ENCODE results near the gene IL15.
"Not testable (repeated sequence)": the region's sequence is repeated elsewhere in the genome, so short reads cannot be mapped to it uniquely, and the experiment has no call there.

IL15 gene

DNA sequence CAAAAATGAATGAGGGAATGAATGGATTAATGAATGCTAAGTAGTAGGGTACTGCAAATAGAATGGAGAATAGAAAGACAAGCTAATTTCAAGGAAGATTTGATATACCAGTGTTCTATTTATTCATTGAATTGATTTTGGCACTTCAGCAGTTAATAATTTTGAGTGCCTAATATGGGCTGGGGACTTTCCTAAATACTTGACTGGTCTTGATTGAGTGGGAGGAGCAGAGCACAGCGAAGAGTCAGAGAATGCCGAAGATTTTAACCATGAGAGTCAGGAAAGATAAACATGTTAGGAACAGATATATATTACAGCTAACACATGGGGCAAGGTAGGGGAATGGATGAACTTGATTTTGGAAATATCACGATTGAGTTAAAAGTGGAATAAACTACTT, 10.6 kb downstream of the IL15 start:
- DNase-seq (ENCODE audit: low read depth in 2 of 3, low spot score in 2 of 3): no peak

DNA sequence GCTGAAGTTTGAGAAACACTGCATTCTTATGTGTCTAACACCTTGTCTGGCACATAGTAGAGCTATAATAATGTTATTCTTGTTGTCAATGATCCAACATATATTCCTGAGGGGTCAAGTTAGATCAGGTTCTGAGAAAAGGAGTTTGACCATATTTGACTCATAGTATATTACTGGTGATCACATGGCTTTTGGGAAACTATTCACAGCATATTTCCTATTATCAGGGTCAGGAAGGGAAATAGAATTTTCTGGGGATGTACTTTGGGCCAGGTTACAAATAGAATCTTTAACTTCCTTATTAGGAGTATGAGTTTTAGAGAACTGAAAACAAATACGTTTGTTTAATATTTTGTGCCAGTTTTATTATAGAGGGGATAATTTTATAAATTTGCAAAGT, 11.6 kb downstream of the IL15 start:
- DNase-seq (ENCODE audit: low read depth in 2 of 3, low spot score in 2 of 3): no peak

DNA sequence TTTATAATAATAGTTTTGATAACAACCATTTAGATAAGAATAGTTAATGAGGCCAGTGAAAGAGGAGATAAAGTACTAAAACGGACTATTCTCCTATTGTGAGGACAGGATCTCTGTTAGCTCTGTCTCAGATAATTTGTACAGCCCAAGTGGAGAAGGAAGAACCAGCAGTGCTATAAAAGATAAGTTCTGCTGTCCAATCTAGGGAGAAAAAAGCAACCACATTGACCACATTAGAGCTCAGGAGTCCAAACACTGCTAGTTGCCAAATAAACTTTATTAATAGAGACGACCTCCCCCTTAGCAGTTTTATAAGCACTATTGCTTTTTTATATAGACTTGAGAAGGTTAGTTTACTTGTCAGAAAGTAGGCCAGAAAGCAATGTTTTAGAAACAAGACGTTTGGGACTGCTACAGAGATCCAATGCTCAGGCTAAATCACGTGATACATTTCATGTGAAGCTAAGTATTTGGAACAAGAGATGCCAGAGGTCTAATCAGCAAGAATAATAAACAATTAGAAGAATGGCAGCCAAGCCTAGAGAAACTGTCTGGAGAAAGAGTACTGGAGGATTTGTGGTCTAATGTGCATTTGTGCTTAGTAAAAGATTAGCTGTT, 15.9 kb downstream of the IL15 start:
- no peak for DNase-seq (ENCODE audit: low read depth in 2 of 3, low spot score in 2 of 3)

GRCh38 chr4:141654098-141654497, 17.7 kb downstream of the IL15 start:
- DNase-seq (ENCODE audit: low read depth in 2 of 3, low spot score in 2 of 3): no peak

DNA sequence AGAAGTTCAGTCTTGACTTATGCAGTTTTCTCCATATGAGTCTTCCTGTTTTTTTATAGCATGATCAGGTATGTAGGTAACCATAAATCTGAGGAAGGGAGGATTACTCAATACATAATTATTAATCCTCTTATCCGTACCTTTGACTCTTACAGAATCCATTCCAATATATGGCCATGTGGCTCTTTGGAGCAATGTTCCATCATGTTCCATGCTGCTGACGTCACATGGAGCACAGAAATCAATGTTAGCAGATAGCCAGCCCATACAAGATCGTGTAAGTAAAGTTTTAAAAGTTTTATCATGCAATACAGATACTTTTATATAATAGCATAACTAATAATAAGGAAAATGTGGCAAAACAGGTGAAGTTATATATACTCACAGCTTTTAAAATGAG, 19.6 kb downstream of the IL15 start:
- DNase-seq (ENCODE audit: low read depth in 2 of 3, low spot score in 2 of 3): no peak

DNA sequence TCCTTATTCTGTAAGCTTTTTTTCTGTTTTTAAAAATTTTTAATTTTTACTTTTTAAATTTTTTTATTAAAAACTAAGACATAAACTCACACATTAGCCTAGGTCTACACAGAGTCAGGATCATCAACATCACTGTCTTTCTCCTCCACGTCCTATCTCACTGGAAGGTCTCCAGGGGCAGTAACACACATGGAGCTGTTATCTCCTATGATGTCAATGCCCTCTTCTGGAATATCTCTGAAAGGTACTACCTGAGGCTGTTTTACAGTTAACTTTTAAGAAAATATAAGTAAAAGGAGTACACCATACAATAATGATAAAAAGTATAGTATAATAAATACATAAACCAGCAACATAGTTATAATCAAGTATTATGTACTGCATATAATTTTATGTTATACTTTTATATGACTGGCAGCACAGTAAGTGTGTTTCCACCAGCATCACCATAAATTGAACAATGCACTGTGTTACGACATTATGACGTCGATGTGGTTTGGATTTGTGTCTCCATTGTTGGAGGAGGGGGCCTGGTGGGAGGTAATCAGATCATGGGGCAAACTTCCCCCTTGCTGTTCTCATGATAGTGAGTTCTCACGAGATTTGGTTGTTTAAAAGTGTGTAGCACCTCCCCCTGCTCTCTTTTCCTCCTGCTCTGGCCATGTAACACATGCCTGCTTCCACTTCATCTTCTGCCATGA, 21.3 kb downstream of the IL15 start:
- DNase-seq (ENCODE audit: low read depth in 2 of 3, low spot score in 2 of 3): no peak

DNA sequence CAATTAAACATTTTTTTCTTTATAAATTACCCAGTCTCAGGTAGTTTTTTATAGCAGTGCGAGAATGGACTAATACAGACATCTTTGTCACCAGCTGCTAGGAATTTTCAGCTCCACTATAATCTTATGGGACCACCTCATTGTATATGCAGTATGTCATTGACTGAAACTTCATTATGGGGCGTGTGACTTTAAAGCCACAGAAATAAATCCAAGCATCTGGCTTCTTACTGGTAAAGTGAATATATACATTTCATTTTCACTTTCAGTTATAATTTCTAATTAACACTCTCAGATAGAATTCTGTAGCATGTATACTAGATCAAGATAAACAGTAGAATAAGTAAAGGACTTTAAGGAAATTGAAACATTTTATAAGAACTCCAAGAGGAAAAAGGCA, 21.9 kb downstream of the IL15 start:
- no peak for DNase-seq (ENCODE audit: low read depth in 2 of 3, low spot score in 2 of 3)

DNA sequence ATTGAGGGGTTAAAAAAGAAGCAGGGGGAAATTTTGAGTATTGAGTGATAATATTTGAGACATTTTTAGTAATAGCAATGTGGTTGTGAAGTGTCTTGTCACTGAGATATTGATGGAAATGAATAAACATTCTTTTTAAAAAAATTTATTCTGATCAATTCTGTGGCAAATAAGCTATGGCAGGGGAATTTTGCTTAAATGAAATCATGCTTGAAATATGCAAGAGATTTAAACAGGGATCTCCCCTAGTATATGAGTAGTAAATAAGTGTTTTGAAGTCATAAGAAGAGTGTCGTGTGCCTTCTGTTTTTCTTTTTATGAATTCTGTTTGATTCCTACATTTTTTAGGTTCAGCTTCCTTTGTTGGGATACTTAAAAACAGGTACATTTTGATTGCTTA, 23.2 kb downstream of the IL15 start:
- no peak for DNase-seq (ENCODE audit: low read depth in 2 of 3, low spot score in 2 of 3)

GRCh38 chr4:141660880-141661279, 24.5 kb downstream of the IL15 start:
- DNase-seq (ENCODE audit: low read depth in 2 of 3, low spot score in 2 of 3): no peak

DNA sequence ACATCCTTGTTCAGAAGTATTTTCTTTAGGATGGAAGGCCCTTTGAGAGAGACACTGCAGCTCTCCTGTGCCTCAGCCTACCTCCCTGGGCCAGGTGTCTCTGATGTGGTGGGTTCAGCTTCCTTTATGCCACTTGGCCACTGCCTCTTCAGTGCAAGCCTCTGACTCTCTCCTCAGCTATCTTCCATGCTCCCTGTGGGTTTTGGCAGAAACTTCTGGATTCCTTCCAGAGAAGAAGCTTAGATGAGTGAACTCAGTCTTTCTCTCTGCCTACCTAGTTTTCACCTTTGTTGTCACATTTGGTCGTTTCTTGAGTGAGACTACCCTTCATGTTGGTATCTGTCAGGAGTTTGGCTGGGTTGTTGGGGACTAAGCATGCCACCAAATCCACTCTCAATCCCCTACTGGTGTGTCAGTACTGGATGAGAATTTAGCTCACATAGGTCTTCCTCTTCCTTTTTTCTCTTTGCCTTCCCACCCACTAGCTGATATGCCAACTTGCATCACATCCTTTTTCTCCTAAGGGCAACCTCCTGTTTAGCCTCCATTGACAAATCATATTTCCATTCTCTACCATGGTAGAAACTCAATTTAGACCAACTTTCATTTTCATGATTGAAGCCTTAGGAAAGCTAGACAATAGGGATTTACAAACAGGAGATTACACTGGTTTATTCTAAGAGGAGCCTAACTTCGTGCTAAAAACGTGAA, 32.0 kb downstream of the IL15 start:
- DNase-seq (ENCODE audit: low read depth in 2 of 3, low spot score in 2 of 3): no peak

GRCh38 chr4:141669501-141669900, 33.1 kb downstream of the IL15 start:
- DNase-seq (ENCODE audit: low read depth in 2 of 3, low spot score in 2 of 3): no peak

DNA sequence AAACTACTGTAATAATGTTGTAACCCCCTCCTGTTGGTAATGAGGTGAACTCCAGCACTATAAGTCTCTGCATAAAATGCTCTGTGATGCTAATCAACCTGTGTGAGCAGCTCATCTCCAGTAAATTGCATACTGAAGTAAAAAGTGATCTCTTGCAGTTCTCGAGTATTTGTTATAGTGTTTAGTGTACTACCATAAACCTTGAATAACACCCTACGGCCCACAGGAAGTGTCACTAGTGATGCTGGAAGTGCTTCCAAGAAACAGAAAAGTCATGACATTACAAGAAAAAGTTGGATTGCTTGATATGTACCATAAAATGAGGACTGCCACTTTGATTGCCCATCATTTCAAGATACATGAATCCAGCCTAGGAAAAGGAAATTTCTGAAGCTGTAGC, 39.0 kb downstream of the IL15 start:
- no peak for DNase-seq (ENCODE audit: low read depth in 2 of 3, low spot score in 2 of 3)

- DNase-seq (ENCODE audit: low read depth in 2 of 3, low spot score in 2 of 3): no peak
Measured at GRCh38 chr4:141676087-141676670, 39.8 kb downstream of the IL15 start.

DNA sequence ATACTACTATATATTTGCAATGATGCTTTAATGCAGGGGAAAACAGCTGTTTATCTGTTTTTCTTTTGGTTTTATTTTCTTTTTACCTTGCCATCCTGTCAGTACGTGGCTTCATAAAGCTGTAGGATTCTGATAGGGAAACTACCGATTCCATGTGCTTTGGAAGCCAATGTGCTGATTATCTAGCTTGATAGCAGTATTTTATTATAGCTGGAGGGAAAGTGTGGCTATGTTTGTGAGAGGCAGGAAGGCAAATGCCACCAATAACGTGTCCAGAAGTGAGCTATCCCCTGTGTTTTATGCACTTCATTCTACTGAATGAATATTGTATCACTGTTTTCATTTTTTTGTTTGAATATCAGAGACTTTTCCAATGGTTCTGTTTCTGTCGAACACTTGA, 43.7 kb downstream of the IL15 start:
- DNase-seq (ENCODE audit: low read depth in 2 of 3, low spot score in 2 of 3): no peak

DNA sequence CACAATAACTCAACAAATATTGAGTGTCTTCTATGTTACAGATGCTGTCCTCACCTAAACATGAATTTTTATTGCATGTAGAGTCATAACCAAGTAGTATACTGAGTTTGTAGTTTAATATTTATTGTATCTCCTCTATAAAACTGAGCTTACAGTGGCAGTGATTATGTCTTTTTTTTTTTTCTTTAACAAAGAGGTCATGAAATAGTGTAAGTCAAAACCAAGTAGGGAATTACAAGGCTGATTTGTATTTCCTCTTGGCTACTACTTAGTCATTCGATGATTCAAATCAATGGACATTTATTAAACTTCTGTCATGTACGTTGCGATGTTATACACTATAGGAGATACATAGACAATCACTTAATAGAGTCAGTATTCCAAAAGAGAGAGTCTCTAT, 48.4 kb downstream of the IL15 start:
- no peak for DNase-seq (ENCODE audit: low read depth in 2 of 3, low spot score in 2 of 3)

DNA sequence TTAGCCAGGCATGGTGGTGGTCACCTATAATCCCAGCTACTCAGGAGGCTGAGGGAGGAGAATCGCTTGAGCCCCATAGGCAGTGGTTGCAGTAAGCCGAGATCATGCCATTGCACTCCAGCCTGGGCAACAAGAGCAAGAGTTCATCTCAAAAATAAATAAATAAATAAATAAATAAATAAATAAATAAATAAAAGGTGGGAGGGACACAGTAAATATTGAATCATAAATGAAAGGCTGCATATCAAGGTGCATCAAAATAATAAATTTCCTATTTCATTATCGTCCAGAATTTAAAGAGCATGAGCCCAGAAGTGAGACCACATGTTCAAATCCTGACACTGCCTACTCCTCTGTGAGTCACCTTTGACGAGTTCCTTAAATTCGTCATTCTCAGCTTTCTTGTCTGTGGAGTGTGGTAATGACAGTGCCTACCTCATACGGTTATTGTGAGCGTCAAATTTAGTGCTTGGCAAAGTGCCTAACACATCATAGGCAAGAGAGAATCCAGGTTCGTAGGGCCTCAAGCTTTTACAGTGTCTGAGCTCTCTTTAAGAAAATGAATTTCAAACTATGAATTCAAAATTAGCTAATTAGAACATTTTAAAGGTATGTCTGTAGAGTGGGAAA, 49.9 kb downstream of the IL15 start:
- no peak for DNase-seq (ENCODE audit: low read depth in 2 of 3, low spot score in 2 of 3)

DNA sequence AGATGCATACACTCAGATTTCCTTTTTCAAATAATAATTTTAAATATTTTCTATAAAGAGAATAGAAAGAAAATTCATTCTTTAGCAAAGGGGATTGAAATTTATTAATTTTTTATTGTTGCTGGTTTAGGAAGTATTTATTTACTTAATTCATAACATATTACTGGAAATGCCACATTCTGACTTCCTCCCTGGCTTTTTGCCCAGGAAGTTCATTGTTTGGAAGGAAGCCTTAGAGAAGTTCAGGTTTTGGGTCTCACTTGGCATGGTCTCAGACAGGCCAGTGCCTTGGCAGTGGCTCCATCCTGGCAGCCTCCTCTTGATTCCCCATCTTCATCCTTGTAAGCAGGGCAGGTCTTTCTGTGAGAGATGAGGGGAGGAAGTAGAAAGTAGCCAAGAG, 50.5 kb downstream of the IL15 start:
- DNase-seq (ENCODE audit: low read depth in 2 of 3, low spot score in 2 of 3): no peak

DNA sequence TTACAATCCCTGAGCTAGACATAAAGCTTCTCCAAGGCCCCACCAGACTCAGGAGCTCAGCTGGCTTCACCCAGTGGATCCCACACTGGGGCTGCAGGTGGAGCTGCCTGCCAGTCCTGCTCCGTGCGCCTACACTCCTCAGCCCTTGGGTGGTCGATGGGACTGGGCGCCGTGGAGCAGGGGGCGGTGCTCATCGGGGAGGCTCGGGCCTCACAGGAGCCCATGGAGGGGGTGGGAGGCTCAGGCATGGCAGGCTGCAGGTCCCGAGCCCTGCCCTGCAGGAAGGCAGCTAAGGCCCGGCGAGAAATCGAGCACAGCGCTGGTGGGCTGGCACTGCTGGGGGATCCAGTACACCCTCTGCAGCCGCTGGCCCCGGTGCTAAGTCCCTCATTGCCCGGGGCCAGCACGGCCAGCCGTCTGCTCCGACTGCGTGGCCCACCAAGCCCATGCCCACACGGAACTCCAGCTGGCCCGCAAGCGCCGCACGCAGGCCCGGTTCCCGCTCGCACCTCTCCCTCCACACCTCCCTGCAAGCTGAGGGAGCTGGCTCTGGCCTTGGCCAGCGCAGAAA, 53.4 kb downstream of the IL15 start:
- DNase-seq (ENCODE audit: low read depth in 2 of 3, low spot score in 2 of 3): not testable (repeated sequence)

- DNase-seq (ENCODE audit: low read depth in 2 of 3, low spot score in 2 of 3): not testable (repeated sequence)
Measured at GRCh38 chr4:141691247-141691646, 54.9 kb downstream of the IL15 start.

GRCh38 chr4:141692081-141692480, 55.7 kb downstream of the IL15 start:
- no peak for DNase-seq (ENCODE audit: low read depth in 2 of 3, low spot score in 2 of 3)

GRCh38 chr4:141697116-141697515, 60.7 kb downstream of the IL15 start:
- no peak for DNase-seq (ENCODE audit: low read depth in 2 of 3, low spot score in 2 of 3)
